Lower leg skin (tissue), 3 donors: Measurements from ENCODE around the gene SH3BP2.

Source experiments
- CTCF ChIP-seq, 3 donors: fragments of 450-650 bp; IDR thresholded peaks; one replicate each; pipeline ENCODE4 v1.5.1; 2016; ENCODE audit warnings: antibody characterized with exemption in 3 of 3, mild to moderate bottlenecking in 3 of 3, moderate library complexity in 2 of 3
- POLR2A ChIP-seq, 2 donors: fragments of 450-650 bp; IDR thresholded peaks; one replicate each; pipeline ENCODE4 v1.6.1; 2016 to 2017; ENCODE audit warnings: antibody characterized with exemption in 2 of 2, mild to moderate bottlenecking in 1 of 2, moderate library complexity in 1 of 2

- no peak for TF ChIP-seq CTCF (IDR thresholded peaks at IDR 0.05)
- no peak for TF ChIP-seq POLR2A (IDR thresholded peaks at IDR 0.05)
These were observed 65.7 kb downstream of the SH3BP2 start for GRCh38 chr4:2858451-2859217.
